HUES6 (cell line): ENCODE measurements around the gene TTC13.

ENCODE experiments used
- H3K27ac ChIP-seq: 2 replicates; pipeline ENCODE4 v1.7.0; 2013; ENCODE audit warnings: low read depth, mild to moderate bottlenecking, low read length, inconsistent platforms
- H3K27me3 ChIP-seq: 2 replicates; pipeline ENCODE4 v1.6.1; 2013; ENCODE audit warnings: low read length; ENCODE audit not compliant: control insufficient read depth, insufficient read depth
- H3K36me3 ChIP-seq: 2 replicates; pipeline ENCODE4 v1.6.1; 2013; ENCODE audit warnings: low read length; ENCODE audit not compliant: control insufficient read depth, insufficient read depth
- H3K4me1 ChIP-seq: 2 replicates; pipeline ENCODE4 v1.6.1; 2013; ENCODE audit warnings: low read length; ENCODE audit not compliant: control insufficient read depth, insufficient read depth
- H3K4me3 ChIP-seq: 2 replicates; pipeline ENCODE4 v1.5.1; 2013; ENCODE audit warnings: low read depth, low read length
- H3K9ac ChIP-seq: one replicate; pipeline ENCODE4 v1.6.1; 2013; ENCODE audit warnings: mild to moderate bottlenecking, low read length
- H3K9me3 ChIP-seq: 2 replicates; pipeline ENCODE4 v1.6.1; 2013; ENCODE audit warnings: low read depth, low read length; ENCODE audit not compliant: control insufficient read depth, insufficient read depth

The TTC13 gene

DNA sequence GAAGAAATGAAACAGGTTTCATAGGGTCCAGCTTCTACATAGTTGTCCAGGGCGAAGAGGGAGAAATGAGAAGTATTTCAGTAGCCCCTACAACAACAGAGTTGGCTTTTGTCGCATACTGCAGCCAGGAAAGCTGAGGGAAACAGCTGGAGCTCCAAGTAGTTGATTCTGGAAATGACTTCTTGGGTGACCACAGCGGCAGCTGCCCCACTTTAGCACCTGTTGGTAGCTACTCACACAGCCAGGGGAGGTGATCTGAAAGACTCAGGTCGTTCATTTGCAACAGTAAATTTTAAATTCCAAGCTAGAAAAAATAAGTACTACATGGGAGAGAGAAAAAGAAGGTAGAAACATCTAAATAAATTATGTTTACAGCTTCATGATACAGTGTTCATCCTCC lies 2.3 kb downstream of the TTC13 start:
- H3K9me3 ChIP-seq: no peaks in the 10 kb centered on the region
- peaks cover 3% of the 10 kb centered on the region; the same call in 1 of the 2 replicates for H3K4me1 ChIP-seq
- no peak overlapping the region for H3K27ac ChIP-seq
- no peak overlapping the region for H3K9ac ChIP-seq
- peaks cover 3% of the 10 kb centered on the region; the same call in 1 of the 2 replicates for H3K36me3 ChIP-seq
- peaks cover 25% of the 10 kb centered on the region for H3K27me3 ChIP-seq
- no peak overlapping the region for H3K4me3 ChIP-seq

DNA sequence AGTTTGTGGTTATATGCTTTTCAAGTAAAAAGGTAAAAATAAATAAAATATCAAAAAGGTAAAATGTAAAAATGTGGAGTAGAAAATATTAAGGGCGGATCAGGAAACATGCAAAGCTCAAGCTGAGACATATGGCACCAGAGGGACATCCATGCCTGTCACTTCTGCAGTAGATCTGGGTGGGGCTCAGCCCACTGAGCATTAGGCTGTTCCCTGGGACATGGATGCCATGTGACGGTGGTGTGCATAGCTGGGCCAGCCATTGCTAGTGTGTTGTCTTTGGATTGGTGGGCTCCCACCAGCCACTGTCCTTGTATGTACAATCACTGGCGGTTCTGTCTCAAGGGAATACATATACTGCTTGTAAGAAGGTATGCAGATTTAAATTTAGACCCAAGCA lies 3.0 kb downstream of the TTC13 start:
- H3K9ac ChIP-seq: no peak overlapping the region
- H3K27me3 ChIP-seq: peaks cover 17% of the 10 kb centered on the region
- no peak overlapping the region for H3K4me3 ChIP-seq
- H3K36me3 ChIP-seq: peaks cover 3% of the 10 kb centered on the region; the same call in 1 of the 2 replicates
- H3K4me1 ChIP-seq: peaks cover 3% of the 10 kb centered on the region; the same call in 1 of the 2 replicates
- H3K9me3 ChIP-seq: no peaks in the 10 kb centered on the region
- H3K27ac ChIP-seq: no peak overlapping the region

DNA sequence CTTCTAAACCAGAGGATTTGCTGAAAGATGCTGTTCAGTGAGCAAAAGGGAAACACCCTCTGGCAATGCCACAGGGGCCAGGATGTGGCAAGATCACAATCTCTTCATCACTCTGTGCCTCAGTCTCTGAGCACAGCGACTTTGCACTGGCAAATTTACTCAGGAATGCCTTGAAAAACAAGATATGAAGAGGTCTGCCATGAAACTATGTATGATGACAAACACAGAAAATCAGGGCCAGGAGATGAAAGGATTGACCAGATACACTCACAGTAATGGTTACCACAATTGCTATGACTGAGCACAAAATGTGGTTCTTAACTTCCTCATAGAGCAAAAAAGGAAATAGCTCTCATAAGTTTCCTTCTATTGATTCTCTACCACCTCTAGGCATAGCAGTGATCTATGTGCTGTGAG lies 5.8 kb downstream of the TTC13 start:
- Histone ChIP-seq H3K9me3 (no peaks in the 10 kb centered on the region), H3K27ac (no peak overlapping the region), H3K9ac (no peak overlapping the region), H3K4me3 (no peak overlapping the region), H3K4me1 (no peaks in the 10 kb centered on the region), H3K27me3 (peaks cover 11% of the 10 kb centered on the region; the same call in 1 of the 2 replicates), H3K36me3 (peaks cover 3% of the 10 kb centered on the region; the same call in 1 of the 2 replicates)

DNA sequence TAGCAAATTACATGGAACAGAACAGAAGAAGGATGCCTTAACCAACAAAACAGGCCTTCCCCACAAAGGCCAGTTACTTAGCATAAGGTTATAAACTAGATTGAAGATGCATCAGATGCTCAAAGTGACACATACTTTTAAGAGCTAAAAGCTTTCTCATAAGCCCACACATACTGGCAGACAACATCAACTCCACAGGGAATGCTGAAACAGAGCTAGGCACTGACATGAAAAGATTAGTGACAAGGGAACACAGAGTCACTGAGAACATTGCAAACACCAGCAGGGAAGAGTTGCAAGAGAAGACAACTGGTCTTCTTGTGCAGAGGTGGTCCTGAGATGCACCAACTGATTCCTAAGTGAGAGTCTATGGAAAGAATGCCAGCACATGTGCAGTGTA lies 6.9 kb downstream of the TTC13 start:
- Histone ChIP-seq H3K9me3 (no peaks in the 10 kb centered on the region), H3K27ac (no peak overlapping the region), H3K4me1 (no peaks in the 10 kb centered on the region), H3K4me3 (no peak overlapping the region), H3K36me3 (peaks cover 3% of the 10 kb centered on the region; the same call in 1 of the 2 replicates), H3K9ac (no peak overlapping the region), H3K27me3 (0 out of 2 replicates have a peak, but pooled peaks cover under 1% of the 10 kb centered on the region)

DNA sequence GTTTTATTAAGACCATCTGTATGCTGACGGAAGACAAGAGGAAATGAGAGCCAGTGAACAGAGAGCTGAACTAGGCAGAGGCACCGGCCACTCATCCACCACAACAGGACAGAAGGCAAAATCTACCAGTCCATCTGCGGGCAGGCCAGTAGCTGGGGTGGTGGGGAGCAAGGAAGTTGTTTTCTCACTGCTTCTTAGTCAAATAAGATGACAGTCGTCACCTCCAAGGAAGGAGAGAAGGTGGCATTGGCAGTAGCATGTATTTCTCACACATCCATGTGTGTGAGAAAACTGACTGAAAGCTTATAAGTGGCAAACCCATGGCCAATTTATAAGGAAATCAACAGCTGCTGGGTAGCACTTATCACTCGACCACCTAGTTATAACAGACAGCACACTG lies 8.2 kb downstream of the TTC13 start:
- no peak overlapping the region for H3K27ac ChIP-seq
- H3K9me3 ChIP-seq: no peaks in the 10 kb centered on the region
- no peaks in the 10 kb centered on the region for H3K27me3 ChIP-seq
- H3K4me3 ChIP-seq: no peak overlapping the region
- H3K9ac ChIP-seq: no peak overlapping the region
- H3K4me1 ChIP-seq: no peaks in the 10 kb centered on the region
- H3K36me3 ChIP-seq: no peaks in the 10 kb centered on the region

DNA sequence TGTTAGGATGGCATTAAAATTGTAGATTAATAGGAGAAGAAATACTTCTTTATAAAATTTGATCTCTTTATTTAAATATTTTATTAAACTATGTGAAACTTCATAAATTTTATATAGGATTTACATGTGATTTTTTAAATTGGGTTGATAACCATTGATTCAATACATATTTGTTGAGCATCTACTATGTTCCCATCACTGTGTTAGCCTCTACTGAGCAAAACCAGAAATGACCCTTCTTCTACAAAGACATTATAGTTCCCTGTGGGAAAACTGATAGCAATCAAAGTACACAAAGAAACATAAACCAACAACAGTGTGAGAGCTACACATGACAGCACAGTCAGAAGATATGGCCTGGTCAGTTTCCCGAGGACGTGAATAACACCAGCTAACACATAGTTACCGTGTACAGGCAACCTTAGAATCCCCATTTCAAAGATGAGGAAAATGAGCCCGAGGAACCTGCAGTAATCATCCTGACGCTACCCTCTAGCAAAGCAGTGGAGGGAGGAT lies 12.2 kb downstream of the TTC13 start:
- Histone ChIP-seq H3K4me1 (no peaks in the 10 kb centered on the region), H3K4me3 (no peak overlapping the region), H3K27ac (no peak overlapping the region), H3K36me3 (no peaks in the 10 kb centered on the region), H3K27me3 (no peaks in the 10 kb centered on the region), H3K9ac (no peak overlapping the region), H3K9me3 (no peaks in the 10 kb centered on the region)

DNA sequence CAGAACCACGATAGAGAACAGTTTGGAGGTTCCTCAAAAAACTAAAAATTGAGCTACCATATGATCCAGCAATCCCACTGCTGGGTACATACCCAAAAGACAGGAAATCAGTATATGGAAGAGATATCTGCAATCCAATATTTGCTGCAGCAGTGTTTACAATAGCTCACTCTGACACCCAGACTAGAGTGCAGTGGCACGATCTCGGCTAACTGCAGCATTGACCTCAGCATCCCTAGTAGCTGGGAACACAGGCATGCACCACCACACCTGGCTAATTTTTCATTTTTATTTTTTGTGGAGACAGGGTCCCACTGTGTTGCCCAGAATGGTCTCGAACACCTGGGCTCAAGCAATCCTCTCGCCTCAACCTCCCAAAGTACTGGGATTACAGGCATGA lies 13.1 kb downstream of the TTC13 start:
- H3K27me3 ChIP-seq: no peaks in the 10 kb centered on the region

DNA sequence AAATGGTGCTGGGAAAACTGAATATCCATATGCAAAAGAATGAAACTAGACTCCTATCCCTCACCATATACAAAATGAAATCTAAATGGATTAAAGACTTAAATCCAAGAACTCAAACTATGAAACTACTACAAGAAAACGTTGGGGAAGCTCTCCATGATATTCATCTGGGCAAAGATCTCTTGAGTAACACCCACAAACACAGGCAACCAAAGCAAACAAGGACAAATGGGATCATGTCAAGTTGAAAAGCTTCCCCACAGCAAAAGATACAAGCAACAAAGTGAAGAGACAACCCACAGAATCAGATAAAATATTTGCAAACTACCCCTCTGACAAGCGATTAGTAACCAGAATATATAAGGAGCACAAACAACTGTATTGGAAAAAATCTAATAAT lies 13.8 kb downstream of the TTC13 start:
- Histone ChIP-seq H3K36me3 (no peaks in the 10 kb centered on the region), H3K27ac (no peak overlapping the region), H3K4me1 (no peaks in the 10 kb centered on the region), H3K27me3 (no peaks in the 10 kb centered on the region), H3K4me3 (no peak overlapping the region), H3K9ac (no peak overlapping the region), H3K9me3 (no peaks in the 10 kb centered on the region)

More for the DNA sequence above, 13.1 kb downstream of the TTC13 start:
- Histone ChIP-seq H3K4me1 (no peaks in the 10 kb centered on the region), H3K9ac (no peak overlapping the region), H3K27ac (no peak overlapping the region), H3K36me3 (no peaks in the 10 kb centered on the region), H3K4me3 (no peak overlapping the region), H3K9me3 (no peaks in the 10 kb centered on the region)

DNA sequence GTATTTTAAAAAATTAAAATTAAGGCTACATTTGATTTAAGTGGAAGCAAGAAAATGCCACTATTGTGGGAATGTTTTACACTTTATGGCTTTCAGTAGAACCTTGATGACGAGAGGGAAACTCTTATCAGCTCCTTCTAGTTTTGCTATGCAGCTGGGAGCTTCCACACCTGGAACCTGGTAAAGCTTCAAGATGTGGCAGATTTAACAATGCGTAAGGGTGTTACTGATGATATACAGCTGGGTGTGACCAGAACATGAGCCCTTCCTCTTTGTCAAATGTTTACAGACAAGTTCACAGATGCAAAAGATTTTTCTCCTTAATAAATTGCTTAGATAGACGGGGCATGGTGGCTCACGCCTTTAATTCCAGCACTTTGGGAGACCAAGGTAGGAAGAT lies 20.3 kb downstream of the TTC13 start:
- no peaks in the 10 kb centered on the region for H3K27me3 ChIP-seq
- no peak overlapping the region for H3K4me3 ChIP-seq
- H3K27ac ChIP-seq: no peak overlapping the region
- no peaks in the 10 kb centered on the region for H3K9me3 ChIP-seq
- H3K36me3 ChIP-seq: no peaks in the 10 kb centered on the region
- no peaks in the 10 kb centered on the region for H3K4me1 ChIP-seq
- H3K9ac ChIP-seq: no peak overlapping the region

DNA sequence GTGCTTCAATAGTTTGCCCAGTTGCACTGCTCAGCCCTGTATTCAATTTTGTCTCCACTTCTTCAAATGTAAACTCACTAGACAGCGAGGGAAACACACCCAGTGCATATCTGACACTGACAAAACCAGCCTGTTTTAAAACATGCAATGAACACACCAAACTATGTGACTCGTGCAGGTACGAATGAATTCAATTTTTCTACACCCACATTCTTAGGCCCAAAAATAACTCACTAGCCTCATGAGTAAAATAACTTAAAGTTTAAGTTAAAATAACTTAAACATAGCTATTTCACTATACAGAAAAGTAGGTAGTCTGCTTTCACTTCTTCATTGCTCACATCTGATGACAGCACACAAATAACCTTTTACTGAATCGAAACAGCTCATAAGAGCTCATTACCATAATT lies 21.1 kb downstream of the TTC13 start:
- Histone ChIP-seq H3K4me3 (no peak overlapping the region), H3K4me1 (no peaks in the 10 kb centered on the region), H3K9ac (no peak overlapping the region), H3K27ac (no peak overlapping the region), H3K27me3 (no peaks in the 10 kb centered on the region), H3K9me3 (no peaks in the 10 kb centered on the region), H3K36me3 (no peaks in the 10 kb centered on the region)

DNA sequence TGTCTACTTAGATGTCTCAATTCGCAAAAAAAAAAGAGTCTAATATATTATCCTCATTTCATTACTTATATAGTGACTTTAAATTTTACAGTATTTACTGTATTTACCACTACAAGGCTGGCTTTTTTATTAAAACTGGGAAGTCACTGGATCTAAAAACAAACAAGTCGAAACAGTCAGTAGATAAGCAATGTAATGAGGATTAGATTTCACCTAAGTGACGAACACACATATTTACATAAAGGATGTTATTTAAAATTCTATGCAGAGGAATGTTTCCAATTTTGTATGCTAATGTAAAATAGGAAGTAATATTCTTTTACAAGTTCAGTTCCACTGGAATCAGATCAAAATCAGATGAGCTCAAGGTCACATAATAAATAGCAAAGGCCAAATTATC lies 28.3 kb downstream of the TTC13 start:
- no peaks in the 10 kb centered on the region for H3K4me1 ChIP-seq
- H3K27me3 ChIP-seq: no peaks in the 10 kb centered on the region
- H3K9me3 ChIP-seq: no peaks in the 10 kb centered on the region
- no peak overlapping the region for H3K9ac ChIP-seq
- H3K4me3 ChIP-seq: no peak overlapping the region
- H3K27ac ChIP-seq: no peak overlapping the region
- H3K36me3 ChIP-seq: no peaks in the 10 kb centered on the region

DNA sequence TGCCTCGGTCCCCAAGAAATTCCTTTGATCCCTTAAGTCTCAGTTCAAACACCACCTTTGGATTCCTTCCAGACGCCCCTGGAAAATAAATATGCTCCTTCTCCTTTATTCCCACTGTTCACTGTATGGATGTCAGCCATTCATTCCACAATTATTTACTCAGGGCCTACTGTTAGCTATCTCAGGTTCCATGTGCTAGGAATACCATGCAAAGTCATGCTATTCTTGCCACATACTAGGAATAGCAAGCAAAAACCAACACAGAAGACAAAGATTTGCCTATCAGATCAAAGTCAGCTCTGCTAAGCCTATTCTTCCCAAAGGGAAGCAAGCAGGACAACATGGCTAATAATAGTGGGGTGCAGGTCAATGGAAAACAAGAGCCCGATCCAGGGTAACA lies 29.8 kb downstream of the TTC13 start:
- no peaks in the 10 kb centered on the region for H3K27me3 ChIP-seq
- H3K9me3 ChIP-seq: no peaks in the 10 kb centered on the region
- no peaks in the 10 kb centered on the region for H3K36me3 ChIP-seq
- no peaks in the 10 kb centered on the region for H3K4me1 ChIP-seq
- no peak overlapping the region for H3K27ac ChIP-seq
- no peak overlapping the region for H3K4me3 ChIP-seq
- no peak overlapping the region for H3K9ac ChIP-seq
